ENCODE measurements around the gene TMCC2. TPM values are rescaled to one million over a fixed set of nuclear protein-coding genes. Genes with fewer than 3 reads are reported as not detected.
"Not testable (repeated sequence)": the region's sequence is repeated elsewhere in the genome, so short reads cannot be mapped to it uniquely, and the experiment has no call there.

The TMCC2 gene
- total RNA-seq, 1 experiment from 2014 or later = 11.9 TPM

GRCh38 chr1:205280666-205281395 is 53.1 kb downstream of the TMCC2 start:
- not testable (repeated sequence) for DNase-seq (ENCODE audit: low spot score)

- no peak for DNase-seq (ENCODE audit: low spot score)
These were observed 55.8 kb downstream of the TMCC2 start for GRCh38 chr1:205283270-205284147.

GRCh38 chr1:205284420-205285144 is 56.8 kb downstream of the TMCC2 start:
- DNase-seq (ENCODE audit: low spot score) = peak; percentile 100

GRCh38 chr1:205285381-205286101 is 57.8 kb downstream of the TMCC2 start:
- no peak for DNase-seq (ENCODE audit: low spot score)

GRCh38 chr1:205286335-205286950 is 58.7 kb downstream of the TMCC2 start:
- peak; percentile 74 for DNase-seq (ENCODE audit: low spot score)

GRCh38 chr1:205287076-205287475 is 59.3 kb downstream of the TMCC2 start:
- DNase-seq (ENCODE audit: low spot score) = no peak

GRCh38 chr1:205287767-205288559 is 60.2 kb downstream of the TMCC2 start:
- peak; percentile 89 for DNase-seq (ENCODE audit: low spot score)

GRCh38 chr1:205291596-205291995 is 63.9 kb downstream of the TMCC2 start:
- DNase-seq (ENCODE audit: low spot score) = no peak

- DNase-seq (ENCODE audit: low spot score) = no peak
These were observed 65.8 kb downstream of the TMCC2 start for GRCh38 chr1:205293350-205294074.

- peak; percentile 100 for DNase-seq (ENCODE audit: low spot score)
These were observed 66.6 kb downstream of the TMCC2 start for GRCh38 chr1:205294175-205294917.

- peak; percentile 69 for DNase-seq (ENCODE audit: low spot score)
These were observed 67.2 kb downstream of the TMCC2 start for GRCh38 chr1:205294934-205295333.

- no peak for DNase-seq (ENCODE audit: low spot score)
These were observed 68.4 kb downstream of the TMCC2 start for GRCh38 chr1:205296154-205296553.

- not testable (repeated sequence) for DNase-seq (ENCODE audit: low spot score)
These were observed 69.9 kb downstream of the TMCC2 start for GRCh38 chr1:205297546-205298177.

GRCh38 chr1:205298191-205298994 is 70.6 kb downstream of the TMCC2 start:
- peak; percentile 99 for DNase-seq (ENCODE audit: low spot score)

- DNase-seq (ENCODE audit: low spot score) = no peak
These were observed 72.4 kb downstream of the TMCC2 start for GRCh38 chr1:205300149-205300548.

- peak; percentile 97 for DNase-seq (ENCODE audit: low spot score)
These were observed 73.6 kb downstream of the TMCC2 start for GRCh38 chr1:205301205-205301821.

Data from A172 (cell line).